GM19239 (cell line): ENCODE results near the gene MEGF10.
A peak's percentile ranks its signal among the peaks of the same experiment; 100 is the strongest.

Experiments used
- DNase-seq: peaks from one replicate; pipeline ENCODE4 v3.0.0; 2011; ENCODE audit warnings: low spot score; ENCODE audit not compliant: insufficient read length
- FAIRE-seq: peaks from 2 replicates; lab custom pipeline; 2011; peaks lifted over from hg19 to GRCh38; lab: Jason Lieb, UNC

Gene MEGF10

DNA sequence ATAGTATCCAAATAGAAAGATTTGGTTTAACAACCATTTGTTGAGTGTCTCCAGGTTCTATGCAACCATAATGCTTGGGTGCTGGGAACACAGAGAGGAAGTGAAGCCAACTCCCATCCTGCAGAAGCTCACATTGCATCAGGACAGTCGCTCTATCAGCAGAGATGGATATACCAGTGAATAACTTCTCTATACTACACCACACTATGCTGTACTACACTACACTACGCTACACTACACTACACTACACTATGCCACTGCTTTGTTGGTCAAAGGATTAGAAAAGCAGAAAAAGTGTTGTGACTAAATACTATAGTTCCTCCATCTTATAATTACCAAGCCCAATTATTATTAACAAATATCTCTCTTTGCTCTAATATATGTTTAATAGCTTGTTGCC, 137.7 kb downstream of the MEGF10 start:
- DNase-seq = no peak
- FAIRE-seq = no peak

GRCh38 chr5:127428748-127429147, 138.2 kb downstream of the MEGF10 start:
- DNase-seq (no peak), FAIRE-seq (no peak)

- DNase-seq (no peak), FAIRE-seq (no peak)
These were observed 139.3 kb downstream of the MEGF10 start for GRCh38 chr5:127429928-127430327.

GRCh38 chr5:127430627-127431026, 140.0 kb downstream of the MEGF10 start:
- FAIRE-seq = no peak

DNA sequence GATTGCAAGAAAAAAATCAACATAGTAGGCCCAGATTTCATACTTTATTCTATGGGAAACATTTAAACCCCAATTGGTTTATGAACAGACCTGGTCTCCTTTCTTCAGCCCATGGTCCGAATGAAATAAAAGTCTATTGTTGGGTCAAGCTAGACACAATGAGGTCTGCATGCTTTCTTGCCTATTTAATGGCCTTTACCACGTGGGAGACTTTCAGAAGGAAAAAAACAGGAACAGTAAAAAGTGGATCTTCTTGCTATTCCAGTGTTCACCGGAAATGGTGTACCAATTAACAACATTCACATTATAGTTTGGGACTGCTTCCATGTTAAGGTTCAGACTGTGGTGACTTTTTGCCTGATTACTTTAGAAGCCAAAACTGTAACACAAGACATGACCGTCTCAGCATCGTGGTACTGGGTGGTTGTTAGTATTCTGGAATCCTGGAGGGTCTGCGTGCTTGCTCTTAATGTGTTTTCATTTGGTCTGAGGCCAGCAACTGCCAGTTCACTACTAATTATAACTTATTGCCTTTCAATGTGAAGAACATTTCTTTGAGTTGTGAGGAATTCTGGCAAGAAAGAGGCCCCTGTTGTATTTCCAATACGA, 141.5 kb downstream of the MEGF10 start:
- FAIRE-seq (no peak), DNase-seq (no peak)

More at GRCh38 chr5:127430627-127431026, 140.0 kb downstream of the MEGF10 start:
- DNase-seq = no peak

- FAIRE-seq = no peak
These were observed 142.9 kb downstream of the MEGF10 start for GRCh38 chr5:127433526-127433925.

DNA sequence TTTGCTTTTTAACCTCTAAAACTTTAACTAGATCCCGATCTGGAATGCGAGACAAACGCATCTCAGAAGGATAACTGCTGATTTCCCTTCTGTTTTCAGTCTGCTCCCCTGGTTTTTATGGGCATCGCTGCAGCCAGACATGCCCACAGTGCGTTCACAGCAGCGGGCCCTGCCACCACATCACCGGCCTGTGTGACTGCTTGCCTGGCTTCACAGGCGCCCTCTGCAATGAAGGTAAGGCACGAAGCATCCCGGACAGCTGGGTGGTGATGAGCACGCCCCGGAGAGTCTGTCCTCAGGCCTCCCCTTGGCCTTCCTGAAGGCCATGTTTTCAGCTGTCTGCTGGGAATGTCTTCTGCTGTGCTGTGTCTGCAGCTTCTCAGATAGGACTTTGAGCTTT, 144.0 kb downstream of the MEGF10 start:
- no peak for FAIRE-seq
- DNase-seq = no peak

More at GRCh38 chr5:127433526-127433925, 142.9 kb downstream of the MEGF10 start:
- DNase-seq = no peak

DNA sequence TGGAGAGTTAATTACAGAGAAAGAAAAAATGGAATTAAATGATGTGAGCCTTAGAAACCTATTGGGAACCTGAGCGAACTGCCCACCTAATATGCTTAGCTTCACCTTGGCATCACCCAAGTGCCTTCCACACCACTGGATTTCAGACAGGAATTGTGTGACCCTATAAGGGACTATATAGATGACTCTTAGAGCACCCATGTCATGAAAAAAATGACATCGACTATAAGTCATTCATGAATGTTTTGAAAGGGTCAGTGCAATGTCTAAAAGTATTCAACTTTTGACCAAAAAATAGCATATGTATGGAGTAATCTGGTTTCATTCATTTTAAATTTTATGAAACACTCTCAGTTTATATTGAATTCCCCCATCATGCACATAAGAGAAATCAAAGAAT, 145.2 kb downstream of the MEGF10 start:
- FAIRE-seq = no peak
- no peak for DNase-seq

DNA sequence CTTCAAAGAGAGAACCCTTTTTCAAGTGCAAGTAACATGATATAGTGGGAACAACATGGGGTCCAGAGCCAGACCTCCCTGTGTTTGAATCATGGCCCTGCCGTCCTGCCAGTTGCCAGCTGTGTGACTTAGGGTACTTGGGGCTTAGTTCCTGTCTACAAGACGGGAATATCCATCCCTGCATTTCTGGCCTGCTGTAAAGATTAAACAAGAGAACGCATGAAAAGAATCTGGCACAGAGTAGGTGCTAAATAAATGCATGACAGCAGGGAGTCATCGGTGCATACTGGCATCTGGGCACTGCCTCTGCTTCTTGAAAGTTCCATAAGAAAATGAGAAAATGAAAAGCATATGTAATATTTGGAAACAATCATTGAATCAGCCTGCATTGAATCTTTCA, 149.0 kb downstream of the MEGF10 start:
- no peak for DNase-seq
- no peak for FAIRE-seq

GRCh38 chr5:127440831-127441230, 150.2 kb downstream of the MEGF10 start:
- no peak for DNase-seq
- no peak for FAIRE-seq

GRCh38 chr5:127441799-127442484, 151.3 kb downstream of the MEGF10 start:
- DNase-seq (no peak), FAIRE-seq (peak; percentile 79)

DNA sequence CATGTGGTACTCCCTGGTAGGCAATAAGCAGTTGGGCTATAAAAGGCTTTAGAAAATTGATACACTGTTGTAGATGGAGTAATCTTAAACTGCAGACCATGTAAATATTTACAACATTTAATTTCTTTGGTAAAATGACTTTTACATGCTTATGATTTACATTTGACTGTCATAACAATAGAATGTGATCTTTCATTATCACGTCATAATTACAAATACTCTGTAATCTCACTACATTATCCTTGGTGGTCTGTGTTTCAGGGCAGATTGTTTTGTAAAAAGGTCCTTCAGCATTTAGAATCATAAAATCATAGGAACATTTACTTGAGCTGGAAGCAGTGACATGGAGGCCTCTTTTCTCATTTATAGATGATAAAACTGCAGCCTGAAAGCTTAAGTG, 153.6 kb downstream of the MEGF10 start:
- DNase-seq (no peak), FAIRE-seq (no peak)

DNA sequence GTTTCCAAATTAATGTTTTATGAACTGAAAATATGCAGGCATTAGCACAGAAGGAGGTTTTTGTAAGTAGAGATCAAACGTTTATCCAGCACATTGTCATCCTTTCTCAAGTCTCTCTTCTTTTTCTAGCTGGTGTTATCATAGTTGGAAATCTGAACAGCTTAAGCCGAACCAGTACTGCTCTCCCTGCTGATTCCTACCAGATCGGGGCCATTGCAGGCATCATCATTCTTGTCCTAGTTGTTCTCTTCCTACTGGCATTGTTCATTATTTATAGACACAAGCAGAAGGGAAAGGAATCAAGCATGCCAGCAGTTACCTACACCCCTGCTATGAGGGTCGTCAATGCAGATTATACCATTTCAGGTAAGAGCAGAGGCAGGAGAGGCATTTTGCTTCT, 154.7 kb downstream of the MEGF10 start:
- DNase-seq = no peak
- FAIRE-seq = no peak

DNA sequence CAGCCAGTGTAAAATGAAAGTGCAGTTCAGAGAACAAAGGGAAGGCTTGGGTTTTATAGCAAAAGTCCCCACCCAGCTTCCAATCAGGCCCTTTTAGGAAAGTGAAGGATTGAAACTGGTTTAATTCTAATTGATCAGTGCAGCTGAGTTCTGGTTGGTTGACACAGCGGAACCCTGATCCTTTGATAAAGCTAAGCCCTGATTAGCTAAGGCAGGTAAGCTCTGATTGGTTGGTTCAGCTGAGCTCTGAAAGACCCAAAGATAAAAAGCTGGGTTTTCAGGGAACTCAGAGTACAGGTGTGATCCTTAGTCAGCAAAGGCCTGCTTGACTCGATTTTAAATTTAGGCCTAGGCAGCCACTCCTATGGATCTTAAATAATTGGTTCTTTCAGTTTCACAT, 156.0 kb downstream of the MEGF10 start:
- FAIRE-seq = no peak

GRCh38 chr5:127447827-127448226, 157.2 kb downstream of the MEGF10 start:
- DNase-seq (no peak), FAIRE-seq (no peak)

More for the DNA sequence above, 156.0 kb downstream of the MEGF10 start:
- no peak for DNase-seq

- no peak for DNase-seq
- no peak for FAIRE-seq
These were observed 159.4 kb downstream of the MEGF10 start for GRCh38 chr5:127450046-127450445.

DNA sequence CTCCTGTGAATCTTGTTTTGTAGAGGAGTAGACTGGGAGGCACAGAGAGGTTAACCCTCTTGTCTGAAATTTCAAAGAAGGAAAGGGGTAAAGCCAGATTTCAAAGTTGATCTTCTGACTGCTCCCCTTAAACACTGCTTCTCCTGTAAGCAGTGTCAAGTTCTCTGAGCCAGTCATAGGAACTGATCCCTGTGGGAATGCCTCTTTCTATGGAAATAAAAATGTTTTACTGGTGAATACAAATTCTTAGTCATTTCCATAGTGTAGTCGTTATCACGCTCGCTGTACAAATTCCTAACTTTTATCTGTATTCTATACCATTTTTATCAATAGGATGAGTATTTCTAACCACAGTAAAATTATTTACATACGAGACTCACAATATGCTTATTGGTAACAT, 160.5 kb downstream of the MEGF10 start:
- no peak for DNase-seq
- no peak for FAIRE-seq

GRCh38 chr5:127452626-127453025, 162.0 kb downstream of the MEGF10 start:
- DNase-seq (no peak), FAIRE-seq (no peak)

- FAIRE-seq = no peak
- no peak for DNase-seq
These were observed 180.6 kb downstream of the MEGF10 start for GRCh38 chr5:127471211-127471610.

DNA sequence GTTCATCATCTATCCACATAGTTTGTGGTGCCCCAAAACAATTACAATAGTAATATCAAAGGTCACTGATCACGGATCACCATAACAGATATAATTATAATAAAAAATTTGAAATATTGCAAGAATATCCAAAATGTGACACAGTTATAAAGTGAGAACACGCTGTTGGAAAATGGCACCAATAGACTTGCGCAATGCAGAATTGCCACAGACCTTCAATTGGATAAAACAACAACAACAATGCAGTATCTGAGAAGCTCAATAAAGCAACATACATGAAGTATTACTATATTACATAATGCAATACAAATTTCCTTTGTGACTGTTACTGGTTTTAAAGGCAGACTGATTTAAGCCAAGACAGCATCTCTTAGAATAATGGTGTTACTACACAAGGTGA, 182.1 kb downstream of the MEGF10 start:
- no peak for FAIRE-seq
- DNase-seq = no peak

DNA sequence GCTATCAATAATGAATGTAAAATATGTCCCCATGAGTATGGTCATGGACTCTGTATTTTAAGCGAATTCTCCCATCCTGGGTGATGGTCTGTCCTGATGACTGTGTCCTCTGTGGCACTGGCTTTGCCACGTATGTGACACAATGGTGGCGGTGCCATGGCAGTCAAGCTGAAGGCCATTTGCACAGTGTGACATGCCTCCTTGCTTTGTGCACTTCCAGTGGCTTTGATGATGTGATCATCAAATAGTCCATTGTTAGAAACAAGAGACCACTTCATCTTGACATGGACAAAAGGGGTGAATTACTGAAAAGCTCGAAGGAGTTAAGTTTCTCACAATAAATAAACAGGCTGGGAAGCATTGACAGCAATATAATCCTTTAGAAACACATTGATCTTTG, 195.9 kb downstream of the MEGF10 start:
- no peak for DNase-seq
- no peak for FAIRE-seq
